NCI-H1048 (cell line): ENCODE results near the gene BECN2.
"Not testable (repeated sequence)": the region's sequence is repeated elsewhere in the genome, so short reads cannot be mapped to it uniquely, and the experiment has no call there.

ENCODE experiments used
- DNase-seq: peaks from one replicate; lab custom pipeline; 2025; lab: John Stamatoyannopoulos, UW

Gene BECN2

GRCh38 chr1:241979926-241980325, 22.4 kb downstream of the BECN2 start:
- no peak for DNase-seq

GRCh38 chr1:241985787-241986186, 28.2 kb downstream of the BECN2 start:
- no peak for DNase-seq

- DNase-seq: not testable (repeated sequence)
Measured at GRCh38 chr1:241988389-241988930, 30.9 kb downstream of the BECN2 start.

- DNase-seq: no peak
Measured at GRCh38 chr1:241990040-241990439, 32.5 kb downstream of the BECN2 start.

GRCh38 chr1:241992734-241993133, 35.2 kb downstream of the BECN2 start:
- DNase-seq: no peak

- no peak for DNase-seq
Measured at GRCh38 chr1:241994171-241994570, 36.6 kb downstream of the BECN2 start.

GRCh38 chr1:241997401-241997998, 39.9 kb downstream of the BECN2 start:
- DNase-seq: no peak

GRCh38 chr1:241998412-241998921, 40.9 kb downstream of the BECN2 start:
- no peak for DNase-seq

- DNase-seq: no peak
Measured at GRCh38 chr1:241999026-241999425, 41.5 kb downstream of the BECN2 start, which contains the start of gene MAP1LC3C. Gene MAP1LC3C (minus strand): TSS chr1:241999098. CDS start chr1:241999008, 90 bp downstream.

- no peak for DNase-seq
Measured at GRCh38 chr1:242000434-242000833, 42.9 kb downstream of the BECN2 start.

GRCh38 chr1:242002072-242002471, 44.5 kb downstream of the BECN2 start:
- DNase-seq: no peak

GRCh38 chr1:242002510-242002909, 44.9 kb downstream of the BECN2 start:
- no peak for DNase-seq

GRCh38 chr1:242004751-242005495, 47.4 kb downstream of the BECN2 start:
- no peak for DNase-seq

GRCh38 chr1:242005866-242006535, 48.4 kb downstream of the BECN2 start:
- DNase-seq: no peak

- DNase-seq: no peak
Measured at GRCh38 chr1:242006976-242007375, 49.4 kb downstream of the BECN2 start.
